HepG2 (cell line): Measurements from ENCODE around the gene TFF2. TPM values are rescaled to one million over a fixed set of nuclear protein-coding genes. Genes with fewer than 3 reads are reported as not detected.

Experiments used
- ARNT ChIP-seq: fragments of 450-650 bp; IDR thresholded peaks from 2 replicates; pipeline ENCODE4 v1.6.1; 2017
- ARNTL ChIP-seq: sonication (generic); formaldehyde crosslinking; IDR thresholded peaks from 2 replicates; pipeline ENCODE4 v1.4.0; 2020; ENCODE audit warnings: mild to moderate bottlenecking, missing genetic modification reagents
- CAMTA2 ChIP-seq: sonication (generic); formaldehyde crosslinking; IDR thresholded peaks from 2 replicates; pipeline ENCODE4 v1.4.0; 2020; ENCODE audit warnings: mild to moderate bottlenecking, missing genetic modification reagents, borderline replicate concordance
- GATA4 ChIP-seq: sonication (generic); IDR thresholded peaks from 2 replicates; pipeline ENCODE4 v1.6.1; 2016; ENCODE audit warnings: antibody characterized with exemption, low read depth, borderline replicate concordance
- HIC2 ChIP-seq: sonication (generic); formaldehyde crosslinking; IDR thresholded peaks from 2 replicates; pipeline ENCODE4 v1.9.0; 2022; ENCODE audit warnings: low read depth, missing genetic modification reagents
- HINFP ChIP-seq: sonication (generic); formaldehyde crosslinking; IDR thresholded peaks from 2 replicates; pipeline ENCODE4 v1.4.0; 2020; ENCODE audit warnings: low read depth, mild to moderate bottlenecking, missing genetic modification reagents
- KAT2B ChIP-seq: fragments of 150-350 bp; IDR thresholded peaks from 2 replicates; pipeline ENCODE4 v1.6.1; 2014; ENCODE audit warnings: low read depth, low read length, borderline replicate concordance
- MEIS1 ChIP-seq: sonication (generic); formaldehyde crosslinking; IDR thresholded peaks from 2 replicates; pipeline ENCODE4 v1.9.0; 2021; ENCODE audit warnings: mild to moderate bottlenecking, missing genetic modification reagents, moderate library complexity, borderline replicate concordance
- MTA1 ChIP-seq: sonication (generic); formaldehyde crosslinking; IDR thresholded peaks from 2 replicates; pipeline ENCODE4 v1.4.0; 2020; ENCODE audit warnings: missing genetic modification reagents, mild to moderate bottlenecking, borderline replicate concordance
- POGK ChIP-seq: sonication (generic); formaldehyde crosslinking; conservative IDR thresholded peaks from 2 replicates; pipeline ENCODE4 v1.8.0; 2022; ENCODE audit warnings: mild to moderate bottlenecking, moderate library complexity, missing genetic modification reagents
- POGZ ChIP-seq: sonication (generic); formaldehyde crosslinking; IDR thresholded peaks from 2 replicates; pipeline ENCODE4 v1.4.0; 2020; ENCODE audit warnings: mild to moderate bottlenecking, missing genetic modification reagents
- REPIN1 ChIP-seq: sonication (generic); formaldehyde crosslinking; IDR thresholded peaks from 2 replicates; pipeline ENCODE4 v1.8.0; 2022; ENCODE audit warnings: missing genetic modification reagents, low read depth, mild to moderate bottlenecking, borderline replicate concordance
- TARDBP ChIP-seq: sonication (generic); formaldehyde crosslinking; IDR thresholded peaks from 2 replicates; pipeline ENCODE4 v1.8.0; 2022; ENCODE audit warnings: mild to moderate bottlenecking, missing genetic modification reagents
- TERF1 ChIP-seq: sonication (generic); formaldehyde crosslinking; IDR thresholded peaks from 2 replicates; pipeline ENCODE4 v1.8.0; 2022; ENCODE audit warnings: mild to moderate bottlenecking, missing genetic modification reagents, moderate library complexity
- ZBTB26 ChIP-seq: IDR thresholded peaks from 2 replicates; pipeline ENCODE4 v1.6.1; 2016; ENCODE audit warnings: missing compliant biosample characterization, missing genetic modification reagents, borderline replicate concordance
- ZC3H13 ChIP-seq: sonication (generic); formaldehyde crosslinking; IDR thresholded peaks from 2 replicates; pipeline ENCODE4 v1.8.1; 2023; ENCODE audit warnings: mild to moderate bottlenecking, missing genetic modification reagents, moderate library complexity
- ZFP36L1 ChIP-seq: sonication (generic); formaldehyde crosslinking; IDR thresholded peaks from 2 replicates; pipeline ENCODE4 v1.8.0; 2022; ENCODE audit warnings: mild to moderate bottlenecking, missing genetic modification reagents, moderate library complexity
- ZNF12 ChIP-seq: sonication (generic); formaldehyde crosslinking; IDR thresholded peaks from 2 replicates; pipeline ENCODE4 v1.5.0; 2020; ENCODE audit warnings: missing genetic modification reagents
- ZNF121 ChIP-seq: sonication (generic); formaldehyde crosslinking; IDR thresholded peaks from 2 replicates; pipeline ENCODE4 v1.5.0; 2020; ENCODE audit warnings: mild to moderate bottlenecking, missing genetic modification reagents
- ZNF207 ChIP-seq: fragments of 450-650 bp; IDR thresholded peaks from 2 replicates; pipeline ENCODE4 v1.6.1; 2016; ENCODE audit warnings: antibody characterized with exemption, borderline replicate concordance
- ZNF44 ChIP-seq: sonication (generic); formaldehyde crosslinking; IDR thresholded peaks from 2 replicates; pipeline ENCODE4 v1.5.1; 2020; ENCODE audit warnings: mild to moderate bottlenecking, missing genetic modification reagents
- ZNF572 ChIP-seq: sonication (generic); formaldehyde crosslinking; IDR thresholded peaks from 2 replicates; pipeline ENCODE4 v1.5.1; 2020; ENCODE audit warnings: mild to moderate bottlenecking, missing genetic modification reagents
- ZNF775 ChIP-seq: sonication (generic); formaldehyde crosslinking; IDR thresholded peaks from 2 replicates; pipeline ENCODE4 v1.4.0; 2020; ENCODE audit warnings: missing genetic modification reagents, mild to moderate bottlenecking, moderate library complexity, borderline replicate concordance
- polyA plus RNA-seq, 8 experiments: library from polyadenylated mRNA; depleted of rRNA in 3 of 8; stranded (reverse) in 7 of 8; unstranded in 1 of 8; fragments of >200 nt; fragmentation: Illumina TruSeq in 4 of 8; extraction: Trizol in 4 of 8; gene quantifications; 2 replicates each; pipeline versions ENCODE4 v1.2.1 to v1.2.3, GENCODE V29; 2011 to 2016; ENCODE audit warnings: low read depth in 4 of 8, missing spikeins in 1 of 8, mixed read lengths in 1 of 8; ENCODE audit not compliant: insufficient read depth in 1 of 8
- total RNA-seq, 5 experiments: library from RNA; depleted of rRNA; stranded (reverse); fragments of >200 nt; fragmentation: Illumina TruSeq; extraction: Trizol; gene quantifications; 2 replicates each; pipeline ENCODE4 v1.2.3, GENCODE V29; 2016; ENCODE audit warnings: low read depth in 1 of 5

TFF2 gene
- total and polyA plus RNA-seq, 2 of the 13 experiments (the other 11 are each of a cell fraction or from before 2014, with no cell fraction given): 1.5 TPM; not detected in 1

- no peak; the same call in 1 of the 2 replicates for TF ChIP-seq ZBTB26 (CRISPR knock-in tag)
- no peak for TF ChIP-seq ZC3H13 (CRISPR knock-in tag)
- no peak for TF ChIP-seq ZNF775 (CRISPR knock-in tag)
- no peak for TF ChIP-seq ZFP36L1 (CRISPR knock-in tag)
- TF ChIP-seq MTA1 (CRISPR knock-in tag): peak; percentile 96
- peak; percentile 79 for TF ChIP-seq TARDBP (CRISPR knock-in tag)
- 0 out of 2 replicates have a peak, but pooled peaks have one; percentile 1 for TF ChIP-seq ZNF44 (CRISPR knock-in tag)
- no peak for TF ChIP-seq CAMTA2 (CRISPR knock-in tag)
- TF ChIP-seq ARNT: no peak
- TF ChIP-seq ZNF12: peak; percentile 53; the same call in 1 of the 2 replicates
- peak; percentile 73 for TF ChIP-seq POGZ (CRISPR knock-in tag)
- no peak for TF ChIP-seq ZNF572 (CRISPR knock-in tag)
- 0 out of 2 replicates have a peak, but pooled peaks have one; percentile 8 for TF ChIP-seq ZNF121 (CRISPR knock-in tag)
- TF ChIP-seq HINFP (CRISPR knock-in tag): no peak; the same call in 1 of the 2 replicates
- no peak for TF ChIP-seq TERF1 (CRISPR knock-in tag)
- TF ChIP-seq REPIN1: peak; percentile 77
- TF ChIP-seq GATA4: peak; percentile 90; the same call in 1 of the 2 replicates
- TF ChIP-seq HIC2 (CRISPR knock-in tag): peak; percentile 100
- TF ChIP-seq KAT2B: no peak
- TF ChIP-seq MEIS1 (CRISPR knock-in tag): no peak
- TF ChIP-seq POGK: peak; percentile 78
- TF ChIP-seq ARNTL (CRISPR knock-in tag): peak; percentile 59; the same call in 1 of the 2 replicates
- TF ChIP-seq ZNF207: no peak
These were observed 35.3 kb upstream of the TFF2 start (continued) for GRCh38 chr21:42386034-42386591.
